Inferior parietal cortex (tissue), 1 donor: ENCODE measurements around the gene THRA.

ENCODE experiments used
- DNase-seq: peaks from one replicate; pipeline ENCODE4 v3.0.0-alpha.2; 2016; ENCODE audit errors: extremely low spot score

Gene THRA, protein sequence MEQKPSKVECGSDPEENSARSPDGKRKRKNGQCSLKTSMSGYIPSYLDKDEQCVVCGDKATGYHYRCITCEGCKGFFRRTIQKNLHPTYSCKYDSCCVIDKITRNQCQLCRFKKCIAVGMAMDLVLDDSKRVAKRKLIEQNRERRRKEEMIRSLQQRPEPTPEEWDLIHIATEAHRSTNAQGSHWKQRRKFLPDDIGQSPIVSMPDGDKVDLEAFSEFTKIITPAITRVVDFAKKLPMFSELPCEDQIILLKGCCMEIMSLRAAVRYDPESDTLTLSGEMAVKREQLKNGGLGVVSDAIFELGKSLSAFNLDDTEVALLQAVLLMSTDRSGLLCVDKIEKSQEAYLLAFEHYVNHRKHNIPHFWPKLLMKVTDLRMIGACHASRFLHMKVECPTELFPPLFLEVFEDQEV

DNA sequence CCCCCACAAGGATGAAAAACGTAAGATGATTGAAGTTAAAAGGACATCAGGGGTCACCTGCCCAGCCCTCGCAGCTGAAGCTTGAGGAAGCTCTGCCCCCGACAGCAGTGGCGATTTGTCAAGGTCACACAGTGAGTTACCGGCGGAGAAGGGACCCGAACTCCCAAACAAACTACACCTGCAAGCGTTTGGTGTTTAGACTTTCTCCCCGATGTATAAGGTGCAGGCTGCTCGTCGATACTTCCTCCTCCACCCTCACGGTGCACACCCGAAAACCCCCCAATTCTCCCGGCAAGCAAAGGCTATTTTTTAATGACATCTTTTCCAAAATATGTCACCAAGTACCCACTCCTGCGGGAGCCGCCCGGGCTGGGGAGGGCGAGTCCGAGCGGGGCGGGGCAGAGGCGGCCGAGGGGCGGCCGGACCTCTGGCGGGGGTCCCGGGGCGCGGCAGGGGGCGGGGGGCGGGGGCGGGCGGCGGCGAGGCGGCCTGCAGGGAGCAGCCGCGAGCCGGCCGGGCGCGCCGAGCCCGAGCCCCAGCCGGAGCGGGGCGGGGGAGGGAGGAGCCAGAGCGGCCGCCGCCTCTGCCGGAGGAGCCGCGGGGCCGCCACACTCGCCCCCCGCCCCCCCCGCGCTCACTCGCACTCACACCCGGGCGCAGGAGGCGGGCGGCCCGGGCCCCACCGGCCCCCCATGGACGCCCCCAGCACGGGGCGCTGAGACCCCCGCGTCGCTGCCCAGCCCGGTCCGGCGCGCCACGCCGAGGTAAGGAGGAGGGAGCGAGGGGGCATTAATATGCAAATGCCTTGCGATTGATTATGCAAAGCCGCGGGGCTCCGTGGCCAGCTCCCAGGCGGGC lies at the start of gene THRA:
Gene THRA (plus strand): TSS at position 637 of the 858 bp plus-strand sequence. CDS start 11,524 bp downstream, outside the sequence.
- DNase-seq = peak; percentile 43

DNA sequence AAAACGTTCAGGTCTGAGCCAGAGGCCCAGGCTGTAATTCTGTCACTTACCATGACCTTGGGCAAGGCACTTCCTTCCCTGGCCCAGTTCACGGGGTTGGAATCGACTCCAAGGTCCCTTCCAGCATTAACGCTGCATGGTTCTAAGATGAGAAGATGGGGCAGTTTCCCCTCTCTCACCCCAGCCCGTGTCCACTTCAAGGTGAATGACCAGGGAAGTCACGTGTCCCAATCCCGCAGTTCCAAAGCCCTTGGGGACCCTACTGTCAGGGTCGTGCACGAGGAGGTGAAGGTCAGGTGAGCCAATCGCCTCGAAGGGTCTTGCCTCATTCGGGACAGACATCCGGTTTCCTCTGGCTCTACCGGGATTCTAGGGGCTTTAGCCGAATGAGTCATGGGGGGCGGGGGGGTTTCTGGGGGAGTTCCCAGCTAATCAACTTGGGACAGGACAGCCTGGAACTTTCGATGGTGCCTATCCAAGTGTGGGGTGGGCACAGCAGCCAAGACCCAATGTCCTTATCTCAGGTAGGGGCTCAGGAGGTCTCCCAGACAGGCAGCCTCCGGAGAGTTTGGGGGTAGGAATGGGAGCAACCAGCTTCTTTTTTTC lies 48.3 kb upstream of the THRA start:
- no peak for DNase-seq

DNA sequence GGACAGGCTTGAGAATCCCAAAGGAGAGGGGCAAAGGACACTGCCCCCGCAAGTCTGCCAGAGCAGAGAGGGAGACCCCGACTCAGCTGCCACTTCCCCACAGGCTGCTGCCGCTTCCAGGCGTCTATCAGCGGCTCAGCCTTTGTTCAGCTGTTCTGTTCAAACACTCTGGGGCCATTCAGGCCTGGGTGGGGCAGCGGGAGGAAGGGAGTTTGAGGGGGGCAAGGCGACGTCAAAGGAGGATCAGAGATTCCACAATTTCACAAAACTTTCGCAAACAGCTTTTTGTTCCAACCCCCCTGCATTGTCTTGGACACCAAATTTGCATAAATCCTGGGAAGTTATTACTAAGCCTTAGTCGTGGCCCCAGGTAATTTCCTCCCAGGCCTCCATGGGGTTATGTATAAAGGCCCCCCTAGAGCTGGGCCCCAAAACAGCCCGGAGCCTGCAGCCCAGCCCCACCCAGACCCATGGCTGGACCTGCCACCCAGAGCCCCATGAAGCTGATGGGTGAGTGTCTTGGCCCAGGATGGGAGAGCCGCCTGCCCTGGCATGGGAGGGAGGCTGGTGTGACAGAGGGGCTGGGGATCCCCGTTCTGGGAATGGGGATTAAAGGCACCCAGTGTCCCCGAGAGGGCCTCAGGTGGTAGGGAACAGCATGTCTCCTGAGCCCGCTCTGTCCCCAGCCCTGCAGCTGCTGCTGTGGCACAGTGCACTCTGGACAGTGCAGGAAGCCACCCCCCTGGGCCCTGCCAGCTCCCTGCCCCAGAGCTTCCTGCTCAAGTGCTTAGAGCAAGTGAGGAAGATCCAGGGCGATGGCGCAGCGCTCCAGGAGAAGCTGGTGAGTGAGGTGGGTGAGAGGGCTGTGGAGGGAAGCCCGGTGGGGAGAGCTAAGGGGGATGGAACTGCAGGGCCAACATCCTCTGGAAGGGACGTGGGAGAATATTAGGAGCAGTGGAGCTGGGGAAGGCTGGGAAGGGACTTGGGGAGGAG lies 47.5 kb upstream of the THRA start, which contains the start of gene CSF3:
Gene CSF3 (plus strand): TSS at position 436 of the 993 bp plus-strand sequence. CDS start 35 bp downstream, at position 471.
- no peak for DNase-seq

DNA sequence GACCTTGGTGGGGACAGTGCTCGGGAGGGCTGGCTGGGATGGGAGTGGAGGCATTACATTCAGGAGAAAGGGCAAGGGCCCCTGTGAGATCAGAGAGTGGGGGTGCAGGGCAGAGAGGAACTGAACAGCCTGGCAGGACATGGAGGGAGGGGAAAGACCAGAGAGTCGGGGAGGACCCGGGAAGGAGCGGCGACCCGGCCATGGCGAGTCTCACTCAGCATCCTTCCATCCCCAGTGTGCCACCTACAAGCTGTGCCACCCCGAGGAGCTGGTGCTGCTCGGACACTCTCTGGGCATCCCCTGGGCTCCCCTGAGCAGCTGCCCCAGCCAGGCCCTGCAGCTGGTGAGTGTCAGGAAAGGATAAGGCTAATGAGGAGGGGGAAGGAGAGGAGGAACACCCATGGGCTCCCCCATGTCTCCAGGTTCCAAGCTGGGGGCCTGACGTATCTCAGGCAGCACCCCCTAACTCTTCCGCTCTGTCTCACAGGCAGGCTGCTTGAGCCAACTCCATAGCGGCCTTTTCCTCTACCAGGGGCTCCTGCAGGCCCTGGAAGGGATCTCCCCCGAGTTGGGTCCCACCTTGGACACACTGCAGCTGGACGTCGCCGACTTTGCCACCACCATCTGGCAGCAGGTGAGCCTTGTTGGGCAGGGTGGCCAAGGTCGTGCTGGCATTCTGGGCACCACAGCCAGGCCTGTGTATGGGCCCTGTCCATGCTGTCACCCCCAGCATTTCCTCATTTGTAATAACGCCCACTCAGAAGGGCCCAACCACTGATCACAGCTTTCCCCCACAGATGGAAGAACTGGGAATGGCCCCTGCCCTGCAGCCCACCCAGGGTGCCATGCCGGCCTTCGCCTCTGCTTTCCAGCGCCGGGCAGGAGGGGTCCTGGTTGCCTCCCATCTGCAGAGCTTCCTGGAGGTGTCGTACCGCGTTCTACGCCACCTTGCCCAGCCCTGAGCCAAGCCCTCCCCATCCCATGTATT lies 46.5 kb upstream of the THRA start:
- DNase-seq = no peak

DNA sequence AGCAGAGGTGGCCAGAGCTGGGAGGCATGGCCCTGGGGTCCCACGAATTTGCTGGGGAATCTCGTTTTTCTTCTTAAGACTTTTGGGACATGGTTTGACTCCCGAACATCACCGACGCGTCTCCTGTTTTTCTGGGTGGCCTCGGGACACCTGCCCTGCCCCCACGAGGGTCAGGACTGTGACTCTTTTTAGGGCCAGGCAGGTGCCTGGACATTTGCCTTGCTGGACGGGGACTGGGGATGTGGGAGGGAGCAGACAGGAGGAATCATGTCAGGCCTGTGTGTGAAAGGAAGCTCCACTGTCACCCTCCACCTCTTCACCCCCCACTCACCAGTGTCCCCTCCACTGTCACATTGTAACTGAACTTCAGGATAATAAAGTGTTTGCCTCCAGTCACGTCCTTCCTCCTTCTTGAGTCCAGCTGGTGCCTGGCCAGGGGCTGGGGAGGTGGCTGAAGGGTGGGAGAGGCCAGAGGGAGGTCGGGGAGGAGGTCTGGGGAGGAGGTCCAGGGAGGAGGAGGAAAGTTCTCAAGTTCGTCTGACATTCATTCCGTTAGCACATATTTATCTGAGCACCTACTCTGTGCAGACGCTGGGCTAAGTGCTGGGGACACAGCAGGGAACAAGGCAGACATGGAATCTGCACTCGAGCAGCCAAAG lies 45.2 kb upstream of the THRA start:
- DNase-seq = no peak

DNA sequence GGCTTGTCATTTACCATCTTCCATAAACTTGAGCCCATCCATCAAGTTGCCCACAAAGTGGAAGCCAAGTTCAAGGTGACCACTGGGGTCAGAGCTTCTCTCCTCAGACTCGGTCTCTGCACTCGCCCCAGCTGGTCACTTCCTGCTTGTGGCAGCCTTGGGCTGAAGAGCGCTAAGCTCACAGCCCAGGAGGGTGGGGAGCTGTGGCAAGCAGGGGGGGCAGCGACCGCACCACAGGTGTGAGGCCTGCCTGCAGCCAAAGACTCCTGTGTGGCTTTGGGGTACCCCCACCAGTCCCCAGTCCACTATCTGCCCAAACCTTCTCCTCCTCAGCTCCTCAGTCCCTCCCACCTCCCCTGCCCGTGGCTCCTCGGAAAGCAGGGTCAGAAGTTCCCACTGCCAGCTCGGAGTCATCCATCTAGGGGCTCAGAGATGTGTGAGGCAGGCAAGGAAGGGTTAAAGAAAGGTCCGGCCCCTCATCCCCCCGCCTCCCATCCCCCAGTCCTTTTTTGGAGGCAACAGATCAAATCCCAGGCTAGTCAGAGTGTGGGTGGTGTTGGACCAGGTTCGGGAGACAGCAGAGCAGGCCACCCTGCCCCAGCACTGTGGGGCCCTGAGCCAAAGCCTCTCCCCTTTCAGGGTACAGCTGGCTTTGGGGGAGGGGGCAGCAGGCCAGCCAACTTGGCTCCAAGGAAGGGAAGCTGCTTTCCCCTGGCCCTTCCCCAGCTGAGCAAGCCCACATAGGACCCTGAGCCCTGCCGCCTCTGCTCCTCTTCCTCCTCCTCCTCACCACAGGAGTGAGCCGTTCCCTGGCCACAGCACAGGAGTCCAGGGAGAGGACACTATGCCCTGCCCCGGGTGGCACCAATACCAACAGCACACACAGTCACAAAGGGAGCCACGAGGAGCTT lies 44.3 kb upstream of the THRA start:
- DNase-seq = no peak

DNA sequence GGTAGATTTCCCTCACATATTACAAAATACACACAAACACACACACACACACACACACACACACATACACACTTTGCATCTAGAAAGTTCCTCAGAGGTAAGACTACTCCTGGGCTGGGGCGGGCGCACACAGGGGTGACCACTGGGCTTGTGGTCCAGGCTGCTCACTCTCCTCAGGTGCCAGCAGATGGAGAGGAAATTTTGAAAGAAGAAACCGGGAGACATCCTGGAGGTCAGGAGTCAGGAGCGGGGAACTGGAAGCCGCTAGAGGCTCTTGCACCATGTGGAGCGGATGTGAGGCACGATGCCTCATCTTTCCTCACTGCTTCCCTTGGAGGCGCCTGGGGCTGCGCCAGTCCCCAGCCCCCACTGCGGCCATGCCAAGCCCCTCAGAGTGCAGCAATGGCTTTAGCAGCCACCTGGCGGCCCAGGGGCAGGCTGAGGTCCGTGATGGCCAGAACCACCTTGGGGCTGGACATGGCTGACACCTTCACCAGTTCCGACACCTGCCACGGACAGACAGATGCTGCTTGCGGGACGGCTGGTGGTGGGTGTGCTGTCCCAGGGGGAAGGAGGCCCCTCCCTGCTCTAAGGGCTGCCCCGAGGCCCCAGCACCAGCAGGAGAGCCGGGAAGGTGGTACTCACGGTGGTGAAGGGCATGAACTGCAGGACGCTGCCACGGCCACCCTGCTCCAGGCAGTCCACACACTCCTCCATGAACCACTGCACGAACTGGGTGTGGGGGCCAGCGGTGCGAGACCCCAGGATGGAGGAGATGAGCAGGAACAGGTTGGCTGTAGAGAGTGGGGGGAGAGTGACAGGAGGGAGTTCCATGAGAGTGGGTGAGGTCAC lies 43.4 kb upstream of the THRA start:
- DNase-seq = no peak

DNA sequence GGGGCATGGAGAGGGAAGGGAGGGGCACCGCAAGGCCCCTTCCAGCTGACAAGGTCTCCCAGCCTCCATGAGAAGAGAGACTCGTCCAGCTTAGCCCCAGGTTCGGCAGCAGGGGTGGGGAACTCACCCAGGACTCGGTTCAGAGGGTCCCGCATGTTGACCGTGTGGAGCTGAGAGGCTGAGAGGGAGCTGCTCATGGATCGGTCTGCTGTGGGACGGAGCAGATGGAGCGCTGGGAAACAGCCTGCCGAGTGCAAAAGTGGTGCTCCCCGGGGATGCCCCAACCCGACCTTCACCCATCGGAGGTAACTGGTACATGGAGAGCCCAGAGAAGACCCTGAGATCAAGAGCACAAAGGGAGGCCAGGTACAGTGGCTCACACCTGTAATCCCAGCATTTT lies 42.6 kb upstream of the THRA start:
- no peak for DNase-seq

DNA sequence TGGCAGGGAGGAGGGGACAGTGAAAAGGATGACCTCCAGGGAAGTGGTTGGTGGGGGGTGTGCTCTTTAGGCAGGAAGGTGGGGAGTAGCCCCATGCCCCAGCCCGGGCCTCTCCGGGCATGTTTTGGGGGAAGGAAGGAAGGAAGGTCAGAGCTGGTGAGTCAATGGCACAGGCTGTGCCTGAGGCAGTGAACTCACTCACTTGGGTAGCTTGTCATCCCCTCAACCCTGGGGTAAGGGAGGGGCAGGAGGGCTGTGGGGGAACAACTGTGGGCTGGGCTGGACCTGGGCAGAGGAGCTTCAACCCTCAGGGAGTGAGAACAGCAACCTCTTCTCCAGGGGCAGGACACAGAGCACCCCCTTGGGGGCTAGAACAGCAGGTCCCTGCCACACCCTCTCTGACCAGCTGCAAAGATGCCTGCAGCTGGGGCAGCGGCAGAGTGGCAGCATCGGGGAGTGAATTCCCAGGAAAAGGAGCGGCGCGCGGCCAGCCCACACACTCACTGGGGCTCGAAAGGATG lies 41.3 kb upstream of the THRA start:
- DNase-seq = no peak

DNA sequence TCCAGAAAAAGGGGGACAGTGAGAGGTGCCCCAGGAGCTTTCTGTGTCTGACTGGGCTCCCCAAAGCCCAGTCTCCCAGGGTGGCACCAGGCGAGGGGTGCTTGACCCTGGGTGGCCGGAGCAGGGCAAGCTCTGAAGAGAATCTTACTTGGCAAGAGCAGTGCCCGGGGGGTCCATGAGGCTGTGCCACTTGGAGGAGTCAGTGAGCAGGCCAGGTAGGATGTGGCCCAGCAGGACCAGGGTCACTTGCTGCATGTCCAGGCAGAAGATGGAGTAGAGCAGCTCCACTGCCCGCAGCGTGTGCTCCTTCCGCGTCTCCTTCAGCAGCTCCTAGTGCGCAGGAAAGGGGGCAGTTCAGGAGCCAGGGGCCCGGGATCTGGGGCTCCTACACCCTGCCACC lies 40.3 kb upstream of the THRA start:
- DNase-seq = no peak

DNA sequence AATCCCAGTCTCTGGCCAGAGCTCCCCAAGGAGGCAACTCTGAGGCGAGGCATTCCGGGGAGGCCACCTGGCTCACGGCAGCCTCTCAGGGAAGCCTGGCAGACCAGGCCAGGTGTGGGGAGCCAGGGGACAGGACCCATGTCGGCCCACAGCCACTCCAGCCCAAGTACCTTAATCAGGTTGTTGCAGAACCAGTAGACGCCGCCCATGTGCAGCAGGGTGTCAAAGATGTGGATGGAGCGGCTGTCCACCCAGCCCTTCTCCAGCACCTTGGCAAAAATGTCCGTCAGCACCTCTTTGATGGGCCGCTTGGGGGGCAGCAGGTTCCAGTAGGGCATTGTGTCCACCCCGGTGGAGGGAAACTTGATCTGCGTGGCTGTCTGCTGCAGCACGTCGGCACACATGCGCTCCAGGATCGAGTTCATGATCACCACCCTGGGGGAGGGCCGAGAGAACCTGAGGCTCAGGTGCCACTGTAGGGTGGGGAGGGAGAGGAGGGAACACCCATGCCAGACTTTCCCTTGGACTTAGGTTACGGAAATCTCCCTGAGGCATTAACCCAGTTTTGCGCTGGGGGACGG lies 39.7 kb upstream of the THRA start:
- no peak for DNase-seq

DNA sequence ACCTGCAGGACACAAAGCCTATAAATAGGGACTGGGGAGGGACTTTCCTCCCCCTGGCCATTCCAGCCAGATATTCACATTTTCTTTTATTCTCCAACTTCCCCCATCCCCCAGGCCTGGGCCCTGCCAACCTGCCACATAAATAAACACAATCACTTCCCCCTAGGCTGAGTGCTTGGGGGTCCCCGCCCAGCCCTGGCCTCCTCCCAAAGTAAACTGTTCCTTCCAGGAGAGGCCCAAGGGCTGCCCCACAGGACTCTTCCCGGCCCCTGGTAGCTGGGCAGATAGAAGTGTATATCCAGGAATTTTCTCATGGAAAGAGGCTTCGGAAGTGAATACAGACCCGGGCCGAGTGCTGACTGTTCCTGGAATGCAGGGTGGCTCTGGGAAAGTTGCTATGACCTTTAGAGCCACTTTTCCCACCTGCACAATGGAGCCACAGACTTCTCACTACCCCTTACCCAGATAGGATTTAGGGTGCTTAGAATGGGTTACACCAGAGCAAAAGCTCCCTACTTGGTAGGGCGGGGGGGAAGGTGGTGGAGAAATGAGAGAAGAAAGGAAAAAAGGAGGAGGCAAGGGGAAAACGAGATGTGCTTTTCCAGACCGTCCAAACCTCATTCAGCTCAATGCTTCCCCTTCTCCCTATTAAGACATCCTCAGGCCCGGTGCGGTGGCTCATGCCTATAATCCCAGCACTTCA lies 39.0 kb upstream of the THRA start:
- DNase-seq = no peak

DNA sequence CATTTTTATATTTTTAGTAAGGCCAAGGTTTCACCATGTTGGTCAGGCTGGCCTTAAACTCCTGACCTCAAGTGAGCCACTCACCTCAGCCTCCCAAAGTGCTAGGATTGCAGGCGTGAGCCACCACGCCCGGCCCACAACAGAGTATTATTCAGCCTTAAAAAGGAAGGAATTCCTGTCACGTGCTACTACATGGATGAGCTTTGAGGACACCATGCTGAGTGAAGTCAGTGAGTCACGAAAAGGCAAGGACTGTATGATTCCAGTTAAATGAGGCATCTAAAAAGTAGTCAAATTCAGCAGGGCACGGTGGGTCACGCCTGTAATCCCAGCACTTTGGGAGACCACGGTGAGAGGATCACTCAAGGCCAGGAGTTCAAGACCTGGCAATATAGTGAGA lies 37.9 kb upstream of the THRA start:
- DNase-seq = no peak

DNA sequence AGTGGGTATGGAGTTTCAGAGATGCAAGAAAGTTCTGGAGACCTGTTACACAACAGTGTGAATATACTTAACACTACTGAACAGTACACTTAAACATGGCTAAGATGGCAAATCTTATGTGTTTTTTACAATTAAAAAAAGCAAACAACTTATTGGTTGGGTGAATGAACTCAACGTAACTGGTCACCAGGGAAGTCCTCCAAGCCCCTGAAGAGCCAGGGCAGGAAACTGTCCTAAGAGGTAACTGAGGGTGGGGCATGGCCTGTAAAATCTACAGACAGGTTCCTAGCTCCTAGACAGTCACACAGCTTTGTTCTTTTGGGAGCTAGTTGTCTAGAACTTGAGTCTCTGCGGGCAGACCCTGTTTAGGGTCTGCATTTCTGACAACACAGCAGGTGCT lies 37.2 kb upstream of the THRA start:
- DNase-seq = no peak

DNA sequence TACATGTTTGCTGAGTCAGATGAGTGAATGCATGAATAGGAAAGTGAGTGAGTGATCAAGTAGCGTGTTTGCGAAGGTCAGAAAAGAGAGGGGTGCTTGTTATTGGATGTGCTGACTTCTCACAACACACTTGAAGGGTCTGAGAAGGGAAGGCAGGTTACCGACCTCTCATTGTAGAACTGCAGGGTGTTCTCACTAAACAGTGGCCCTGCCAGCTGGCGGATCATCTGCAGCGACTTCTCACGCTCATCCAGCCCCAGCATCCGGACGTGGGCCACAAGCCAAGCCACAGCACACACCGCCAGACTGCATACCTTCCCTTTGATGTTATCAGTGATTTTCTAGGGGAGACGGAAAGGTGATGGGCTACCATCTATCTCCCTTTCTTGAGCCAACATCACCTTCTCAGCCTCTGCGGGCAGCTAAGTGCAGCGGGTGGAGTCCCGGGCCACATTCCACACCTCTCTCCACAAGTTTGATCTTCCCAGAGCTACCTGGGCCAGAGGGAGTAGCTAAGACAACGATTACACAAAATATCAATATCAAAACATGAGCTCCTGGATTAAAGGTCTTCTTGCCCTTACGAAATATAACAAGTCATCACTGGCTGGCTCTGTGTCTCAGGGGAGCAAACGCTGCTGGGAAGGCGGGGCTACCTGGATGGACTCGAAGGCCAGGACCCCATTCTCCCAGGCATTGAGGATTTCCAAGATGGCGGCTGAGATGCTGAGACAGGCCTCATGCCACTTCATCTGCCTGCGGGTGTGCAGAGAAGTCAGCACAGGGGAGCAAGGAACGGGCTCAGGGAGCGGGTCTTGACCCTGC lies 36.6 kb upstream of the THRA start:
- DNase-seq = no peak
